Peyer's patch (tissue), 4 donors: ENCODE data around the gene OS9.

Source experiments
- CTCF ChIP-seq, 6 experiments: fragments of 450-650 bp in 4 of 6; fragments of 200-600 bp in 2 of 6; sonication (generic) in 1 of 6; IDR thresholded peaks; one replicate each; pipeline ENCODE4 v1.5.1; 2017 to 2019; ENCODE audit warnings: antibody characterized with exemption in 6 of 6, mild to moderate bottlenecking in 3 of 6, moderate library complexity in 1 of 6
- POLR2A ChIP-seq, 2 donors: fragments of 450-650 bp; IDR thresholded peaks; one replicate each; pipeline ENCODE4 v1.5.1; 2017; ENCODE audit warnings: antibody characterized with exemption in 2 of 2, mild to moderate bottlenecking in 2 of 2, moderate library complexity in 2 of 2

GRCh38 chr12:57755194-57755453 is 61.2 kb downstream of the OS9 start:
- TF ChIP-seq CTCF (IDR thresholded peaks at IDR 0.05): no peak
- TF ChIP-seq POLR2A (IDR thresholded peaks at IDR 0.05): no peak
